Neural progenitor cell (in vitro differentiated cells): ENCODE measurements around the gene PRL.

ENCODE experiments used
- CTCF ChIP-seq: fragments of 200-600 bp; sonication (generic); IDR thresholded peaks from 2 replicates; pipeline ENCODE4 v1.5.1; 2017; ENCODE audit warnings: antibody characterized with exemption, mild to moderate bottlenecking
- EZH2 ChIP-seq: fragments of 200-600 bp; sonication (generic); IDR thresholded peaks from 2 replicates; pipeline ENCODE4 v1.6.1; 2017; ENCODE audit warnings: antibody characterized with exemption, mild to moderate bottlenecking, moderate library complexity

GRCh38 chr6:22263748-22264147 lies 33.1 kb downstream of the PRL start:
- TF ChIP-seq CTCF (no peak), EZH2 (no peak)
